Ovary (tissue), 3 donors: ENCODE results near the gene TNKS2.

Source experiments
- CTCF ChIP-seq, 3 donors: fragments of 450-650 bp in 2 of 3; fragments of 200-600 bp in 1 of 3; IDR thresholded peaks; one replicate each; pipeline versions ENCODE4 v1.5.1 to v1.8.0; 2016 to 2022; ENCODE audit warnings: antibody characterized with exemption in 3 of 3, mild to moderate bottlenecking in 1 of 3
- POLR2A ChIP-seq: fragments of 450-650 bp; IDR thresholded peaks from one replicate; pipeline ENCODE4 v1.6.1; 2017; ENCODE audit warnings: antibody characterized with exemption, mild to moderate bottlenecking, moderate library complexity
- donor health status: DM: no; HTN: no; CAD: no.

GRCh38 chr10:91761721-91762120 lies 36.5 kb upstream of the TNKS2 start:
- TF ChIP-seq CTCF (IDR thresholded peaks at IDR 0.05) (no peak), POLR2A (no peak)
